SKM-1 treated with dmso at 0.1 percent for 144 hours (cell line): ENCODE results near the gene ZNF384.

ENCODE experiments used
- DNase-seq: peaks from one replicate; lab custom pipeline; 2025; ENCODE audit not compliant: unreplicated experiment; lab: John Stamatoyannopoulos, UW

The ZNF384 gene

GRCh38 chr12:6653987-6654386 is 35.2 kb downstream of the ZNF384 start:
- DNase-seq, result no peak

GRCh38 chr12:6653342-6653741 is 35.8 kb downstream of the ZNF384 start:
- no peak for DNase-seq

- no peak for DNase-seq
Measured at GRCh38 chr12:6652391-6652790, 36.8 kb downstream of the ZNF384 start.

- DNase-seq, result no peak
Measured at GRCh38 chr12:6650832-6651231, 38.3 kb downstream of the ZNF384 start.

GRCh38 chr12:6647083-6647604 is 42.0 kb downstream of the ZNF384 start, which contains the start of gene ACRBP:
TSS of gene ACRBP (minus strand) at chr12:6647432. CDS start at chr12:6647366, 66 bp downstream.
- peak; percentile 17 for DNase-seq

GRCh38 chr12:6646276-6647082 is 42.7 kb downstream of the ZNF384 start:
- DNase-seq, result no peak

- DNase-seq, result no peak
Measured at GRCh38 chr12:6644903-6645302, 44.3 kb downstream of the ZNF384 start.

- peak; percentile 70 for DNase-seq
Measured at GRCh38 chr12:6644257-6644596, 44.9 kb downstream of the ZNF384 start.

- peak; percentile 60 for DNase-seq
Measured at GRCh38 chr12:6643569-6644256, 45.5 kb downstream of the ZNF384 start.

GRCh38 chr12:6641131-6641530 is 48.0 kb downstream of the ZNF384 start:
- DNase-seq, result no peak

GRCh38 chr12:6640497-6640896 is 48.7 kb downstream of the ZNF384 start:
- no peak for DNase-seq

- no peak for DNase-seq
Measured at GRCh38 chr12:6639151-6639801, 49.9 kb downstream of the ZNF384 start.

- peak; percentile 29 for DNase-seq
Measured at GRCh38 chr12:6638305-6638704, 50.9 kb downstream of the ZNF384 start.

GRCh38 chr12:6635856-6636531 is 53.2 kb downstream of the ZNF384 start, which contains the start of gene LPAR5:
TSS of gene LPAR5 (minus strand) at chr12:6635959. CDS start at chr12:6621248, 14,711 bp downstream.
- no peak for DNase-seq

- DNase-seq, result no peak
Measured at GRCh38 chr12:6635375-6635855, 53.8 kb downstream of the ZNF384 start.

- peak; percentile 12 for DNase-seq
Measured at GRCh38 chr12:6632026-6632983, 56.9 kb downstream of the ZNF384 start.

- DNase-seq, result no peak
Measured at GRCh38 chr12:6631549-6631961, 57.6 kb downstream of the ZNF384 start.

- DNase-seq, result no peak
Measured at GRCh38 chr12:6630736-6631135, 58.4 kb downstream of the ZNF384 start.

- no peak for DNase-seq
Measured at GRCh38 chr12:6627616-6628015, 61.6 kb downstream of the ZNF384 start.
